Stimulated activated naive B cell treated with anti-CD40 and anti-IgM and Interleukin-4, amounts not matched to agents 10 μg/mL and 1 μg/mL and 100 μg/mL, for 72 hours (primary cell): ENCODE results near the gene EMP3.
A peak's percentile ranks its signal among the peaks of the same experiment; 100 is the strongest.
"Not testable (repeated sequence)": the region's sequence is repeated elsewhere in the genome, so short reads cannot be mapped to it uniquely, and the experiment has no call there.

Experiments
- ATAC-seq, 2 donors: fragments of 150-1000 bp; cut with Tn5 transposase; replicated peaks; 2 replicates each; pipeline ENCODE4 v1.10.0; 2021; ENCODE audit warnings: moderate library complexity in 1 of 2
- DNase-seq: peaks from one replicate; pipeline ENCODE4 v3.0.0; 2021
- H3K27ac Mint-ChIP-seq: one replicate; pipeline ENCODE4 v1.8.0; 2022; ENCODE audit warnings: mild to moderate bottlenecking, mixed read lengths
- H3K27me3 Mint-ChIP-seq, 2 donors: one replicate each; pipeline ENCODE4 v1.8.0; 2022; ENCODE audit warnings: mixed read lengths in 2 of 2
- H3K36me3 Mint-ChIP-seq, 2 donors: one replicate each; pipeline ENCODE4 v1.8.0; 2022; ENCODE audit warnings: mixed read lengths in 2 of 2, mild to moderate bottlenecking in 1 of 2
- H3K4me1 Mint-ChIP-seq, 2 donors: one replicate each; pipeline ENCODE4 v1.8.0; 2022; ENCODE audit warnings: mixed read lengths in 2 of 2, mild to moderate bottlenecking in 1 of 2
- H3K4me3 Mint-ChIP-seq, 2 donors: one replicate each; pipeline ENCODE4 v1.8.0; 2022; ENCODE audit warnings: mild to moderate bottlenecking in 2 of 2, mixed read lengths in 2 of 2, moderate library complexity in 1 of 2
- H3K9me3 Mint-ChIP-seq, 2 donors: one replicate each; pipeline ENCODE4 v1.8.0; 2022; ENCODE audit warnings: mixed read lengths in 2 of 2, mild to moderate bottlenecking in 1 of 2

The EMP3 gene, protein sequence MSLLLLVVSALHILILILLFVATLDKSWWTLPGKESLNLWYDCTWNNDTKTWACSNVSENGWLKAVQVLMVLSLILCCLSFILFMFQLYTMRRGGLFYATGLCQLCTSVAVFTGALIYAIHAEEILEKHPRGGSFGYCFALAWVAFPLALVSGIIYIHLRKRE

DNA sequence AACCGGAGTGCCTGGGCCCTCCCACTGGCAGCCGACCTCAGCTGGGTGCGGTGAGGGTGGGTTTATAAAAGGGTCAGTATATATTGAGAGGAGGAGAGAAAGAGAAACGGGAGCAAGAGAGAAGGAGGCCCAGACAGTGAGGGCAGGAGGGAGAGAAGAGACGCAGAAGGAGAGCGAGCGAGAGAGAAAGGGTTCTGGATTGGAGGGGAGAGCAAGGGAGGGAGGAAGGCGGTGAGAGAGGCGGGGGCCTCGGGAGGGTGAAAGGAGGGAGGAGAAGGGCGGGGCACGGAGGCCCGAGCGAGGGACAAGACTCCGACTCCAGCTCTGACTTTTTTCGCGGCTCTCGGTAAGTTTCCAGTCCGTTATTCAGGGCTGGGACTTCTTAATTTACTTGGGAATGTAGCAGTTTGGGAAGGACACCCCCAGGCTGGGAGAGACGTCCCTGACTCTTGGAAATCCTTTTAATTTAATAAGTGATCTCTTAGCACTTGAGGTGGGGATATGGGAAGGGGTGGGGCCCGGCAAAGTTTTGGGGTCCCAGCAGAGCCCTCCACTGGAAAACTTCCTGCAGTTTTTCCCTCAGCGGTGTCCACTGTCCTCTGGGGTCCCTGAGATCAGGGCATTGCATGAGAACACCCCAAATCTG, at the start of gene EMP3:
EMP3 (plus strand) TSS at position 288 of the 646 bp plus-strand sequence. CDS start 1,293 bp downstream, outside the sequence.
- ATAC-seq: peak; percentile 28 to 30
- DNase-seq: peak; percentile 71
- H3K27me3 Mint-ChIP-seq: no peaks in the 10 kb centered on the region
- peak within 1 kb of the TSS; percentile 96 for H3K27ac Mint-ChIP-seq
- H3K36me3 Mint-ChIP-seq: peaks cover 27 to 46% of the 10 kb centered on the region in 2 donors
- no peaks in the 10 kb centered on the region for H3K9me3 Mint-ChIP-seq
- H3K4me1 Mint-ChIP-seq: peaks cover 53 to 84% of the 10 kb centered on the region in 2 donors
- H3K4me3 Mint-ChIP-seq: peak within 1 kb of the TSS; percentile 91 to 92

- no peak for ATAC-seq
- H3K27me3 Mint-ChIP-seq: no peaks in the 10 kb centered on the region
- H3K4me3 Mint-ChIP-seq: no peak overlapping the region
- H3K9me3 Mint-ChIP-seq: no peaks in the 10 kb centered on the region
- H3K27ac Mint-ChIP-seq: no peak overlapping the region
- H3K36me3 Mint-ChIP-seq: peaks cover 9% of the 10 kb centered on the region in 2 donors
- H3K4me1 Mint-ChIP-seq: peaks cover 0 to 5% of the 10 kb centered on the region in 2 donors
- DNase-seq: no peak
These were observed 45.6 kb upstream of the EMP3 start for GRCh38 chr19:48279747-48280146.

DNA sequence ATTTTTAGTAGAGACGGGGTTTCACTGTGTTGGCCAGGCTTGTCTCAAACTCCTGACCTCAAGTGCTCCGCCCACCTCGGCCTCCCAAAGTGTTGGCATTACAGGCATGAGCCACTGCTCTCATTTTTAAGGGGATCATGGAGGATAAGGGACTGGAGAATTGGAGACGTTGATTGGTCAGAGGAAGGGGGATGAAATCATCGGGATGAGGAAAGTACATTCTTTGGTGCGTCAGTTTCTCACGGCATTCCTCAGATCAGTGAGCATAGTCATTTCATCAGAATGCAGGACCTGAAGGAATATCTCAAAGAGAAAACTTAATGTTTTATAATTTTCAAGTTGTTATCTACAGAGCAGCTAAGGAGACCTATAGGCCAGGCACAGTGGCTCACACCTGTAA, 41.4 kb upstream of the EMP3 start:
- ATAC-seq (no peak), DNase-seq (no peak)
- peaks cover 24 to 27% of the 10 kb centered on the region in 2 donors for H3K36me3 Mint-ChIP-seq
- no peak overlapping the region for H3K27ac Mint-ChIP-seq
- H3K4me1 Mint-ChIP-seq: peaks cover 0 to 4% of the 10 kb centered on the region in 2 donors
- H3K4me3 Mint-ChIP-seq: no peak overlapping the region
- peaks cover 0 to 4% of the 10 kb centered on the region in 2 donors for H3K9me3 Mint-ChIP-seq
- no peaks in the 10 kb centered on the region for H3K27me3 Mint-ChIP-seq

DNA sequence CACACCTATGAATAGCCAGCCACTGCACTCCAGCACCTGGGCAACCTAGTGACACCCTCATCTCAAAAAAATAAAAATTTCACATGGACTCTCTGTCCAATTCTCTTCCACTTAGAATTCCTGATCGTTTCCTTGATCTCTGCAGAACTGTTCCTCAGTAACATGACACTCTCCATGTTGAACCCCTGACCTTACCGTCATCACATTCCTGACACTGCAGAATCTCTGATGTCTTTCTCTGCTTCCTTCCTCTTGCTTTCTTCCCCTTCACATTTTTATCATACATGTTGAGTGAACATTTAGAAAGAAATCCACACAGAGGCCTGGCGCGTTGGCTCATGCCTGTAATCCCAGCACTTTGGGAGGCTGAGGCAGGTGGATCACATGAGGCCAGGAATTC, 40.5 kb upstream of the EMP3 start:
- Mint-ChIP-seq H3K9me3 (peaks cover 0 to 4% of the 10 kb centered on the region in 2 donors), H3K27ac (no peak overlapping the region), H3K36me3 (peaks cover 24 to 27% of the 10 kb centered on the region in 2 donors), H3K4me1 (no peaks in the 10 kb centered on the region), H3K27me3 (no peaks in the 10 kb centered on the region), H3K4me3 (no peak overlapping the region)
- ATAC-seq (no peak), DNase-seq (no peak)

GRCh38 chr19:48287748-48288147, 37.6 kb upstream of the EMP3 start:
- ATAC-seq (no peak), DNase-seq (no peak)
- Mint-ChIP-seq H3K9me3 (peaks cover 0 to 4% of the 10 kb centered on the region in 2 donors), H3K27me3 (peaks cover 0 to 2% of the 10 kb centered on the region in 2 donors), H3K4me1 (peaks cover 7 to 10% of the 10 kb centered on the region in 2 donors), H3K4me3 (no peak overlapping the region), H3K27ac (no peak overlapping the region), H3K36me3 (peaks cover 23 to 27% of the 10 kb centered on the region in 2 donors)

- ATAC-seq (no peak), DNase-seq (no peak)
- Mint-ChIP-seq H3K27ac (no peak overlapping the region), H3K4me3 (peak overlapping the region in 1 of 2 donors; percentile 32), H3K9me3 (peaks cover 0 to 4% of the 10 kb centered on the region in 2 donors), H3K27me3 (peaks cover under 1 to 6% of the 10 kb centered on the region in 2 donors), H3K36me3 (peaks cover 12 to 13% of the 10 kb centered on the region in 2 donors), H3K4me1 (peaks cover 7 to 10% of the 10 kb centered on the region in 2 donors)
These were observed 35.0 kb upstream of the EMP3 start for GRCh38 chr19:48290401-48290770.

GRCh38 chr19:48290771-48291488, 34.4 kb upstream of the EMP3 start:
- H3K4me1 Mint-ChIP-seq: peaks cover 7 to 10% of the 10 kb centered on the region in 2 donors
- ATAC-seq: peak; percentile 77 to 84
- peak overlapping the region; percentile 73 for H3K27ac Mint-ChIP-seq
- peak; percentile 20 for DNase-seq
- H3K4me3 Mint-ChIP-seq: peak overlapping the region; percentile 80 to 84
- peaks cover 5 to 11% of the 10 kb centered on the region in 2 donors for H3K27me3 Mint-ChIP-seq
- peaks cover 0 to 4% of the 10 kb centered on the region in 2 donors for H3K9me3 Mint-ChIP-seq
- H3K36me3 Mint-ChIP-seq: peaks cover 8 to 10% of the 10 kb centered on the region in 2 donors

DNA sequence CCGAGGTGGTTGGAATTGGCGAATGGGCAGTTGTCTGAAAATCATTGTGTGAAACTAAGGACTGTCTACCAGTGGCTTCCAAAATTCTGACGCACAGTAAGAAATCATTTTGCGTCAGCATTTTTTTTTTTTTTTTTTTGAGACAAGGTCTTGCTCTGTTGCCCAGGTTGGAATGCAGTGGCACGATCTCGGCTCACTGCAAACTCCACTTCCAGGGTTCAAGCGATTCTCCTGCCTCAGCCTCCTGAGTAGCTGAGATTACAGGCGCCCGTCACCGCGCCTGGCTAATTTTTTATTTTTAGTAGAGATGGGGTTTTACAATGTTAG, 33.9 kb upstream of the EMP3 start:
- H3K27ac Mint-ChIP-seq, H3K9me3 Mint-ChIP-seq, ATAC-seq, H3K4me1 Mint-ChIP-seq, DNase-seq, H3K36me3 Mint-ChIP-seq: not testable (repeated sequence)
- Mint-ChIP-seq H3K27me3 (peaks cover 7 to 11% of the 10 kb centered on the region in 2 donors), H3K4me3 (peak overlapping the region; percentile 80 to 84)

GRCh38 chr19:48292798-48293197, 32.6 kb upstream of the EMP3 start:
- Mint-ChIP-seq H3K36me3 (no peaks in the 10 kb centered on the region), H3K4me3 (no peak overlapping the region), H3K4me1 (peaks cover 7 to 10% of the 10 kb centered on the region in 2 donors), H3K9me3 (no peaks in the 10 kb centered on the region), H3K27ac (no peak overlapping the region), H3K27me3 (peaks cover 10 to 14% of the 10 kb centered on the region in 2 donors)
- no peak for DNase-seq
- ATAC-seq: no peak

DNA sequence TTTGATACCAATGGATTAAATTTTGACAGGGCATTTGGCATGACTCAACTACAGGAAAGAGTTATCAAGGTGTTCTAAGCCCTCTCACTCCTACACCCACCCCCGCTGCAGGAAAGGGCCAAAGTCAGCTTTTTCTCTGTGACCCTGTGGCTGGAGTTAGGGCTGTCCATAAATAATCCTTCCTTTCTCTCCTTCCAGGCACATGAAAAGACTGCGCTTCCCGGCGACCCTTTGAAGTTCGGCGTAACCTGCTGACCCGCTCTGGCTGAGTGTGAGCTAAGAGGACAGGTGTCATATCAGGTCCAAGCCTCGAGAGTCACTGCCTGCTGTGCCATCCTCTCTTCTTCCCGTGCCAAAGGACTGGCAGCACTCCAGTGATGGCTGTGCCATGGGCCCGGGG, 29.9 kb upstream of the EMP3 start:
- no peak overlapping the region for H3K4me3 Mint-ChIP-seq
- peaks cover 7 to 10% of the 10 kb centered on the region in 2 donors for H3K4me1 Mint-ChIP-seq
- H3K9me3 Mint-ChIP-seq: no peaks in the 10 kb centered on the region
- H3K27me3 Mint-ChIP-seq: peaks cover 10 to 21% of the 10 kb centered on the region in 2 donors
- H3K36me3 Mint-ChIP-seq: no peaks in the 10 kb centered on the region
- H3K27ac Mint-ChIP-seq: no peak overlapping the region
- ATAC-seq: no peak
- no peak for DNase-seq

- Mint-ChIP-seq H3K4me1 (no peaks in the 10 kb centered on the region), H3K27me3 (peaks cover 10 to 24% of the 10 kb centered on the region in 2 donors), H3K27ac (no peak overlapping the region), H3K4me3 (no peak overlapping the region), H3K9me3 (no peaks in the 10 kb centered on the region), H3K36me3 (no peaks in the 10 kb centered on the region)
- no peak for DNase-seq
- no peak for ATAC-seq
These were observed 28.2 kb upstream of the EMP3 start for GRCh38 chr19:48296963-48297734.

- no peak for ATAC-seq
- DNase-seq: no peak
- no peaks in the 10 kb centered on the region for H3K9me3 Mint-ChIP-seq
These were observed 27.4 kb upstream of the EMP3 start for GRCh38 chr19:48297975-48298374.

GRCh38 chr19:48301886-48302599, 23.3 kb upstream of the EMP3 start:
- no peaks in the 10 kb centered on the region for H3K36me3 Mint-ChIP-seq
- H3K27me3 Mint-ChIP-seq: peaks cover 0 to 13% of the 10 kb centered on the region in 2 donors
- H3K27ac Mint-ChIP-seq: no peak overlapping the region
- H3K4me1 Mint-ChIP-seq: no peaks in the 10 kb centered on the region
- no peak for DNase-seq
- no peak for ATAC-seq
- H3K4me3 Mint-ChIP-seq: no peak overlapping the region
- H3K9me3 Mint-ChIP-seq: no peaks in the 10 kb centered on the region

More at GRCh38 chr19:48297975-48298374, 27.4 kb upstream of the EMP3 start:
- Mint-ChIP-seq H3K4me3 (no peak overlapping the region), H3K4me1 (no peaks in the 10 kb centered on the region), H3K27ac (no peak overlapping the region), H3K27me3 (peaks cover 10 to 20% of the 10 kb centered on the region in 2 donors), H3K36me3 (no peaks in the 10 kb centered on the region)

DNA sequence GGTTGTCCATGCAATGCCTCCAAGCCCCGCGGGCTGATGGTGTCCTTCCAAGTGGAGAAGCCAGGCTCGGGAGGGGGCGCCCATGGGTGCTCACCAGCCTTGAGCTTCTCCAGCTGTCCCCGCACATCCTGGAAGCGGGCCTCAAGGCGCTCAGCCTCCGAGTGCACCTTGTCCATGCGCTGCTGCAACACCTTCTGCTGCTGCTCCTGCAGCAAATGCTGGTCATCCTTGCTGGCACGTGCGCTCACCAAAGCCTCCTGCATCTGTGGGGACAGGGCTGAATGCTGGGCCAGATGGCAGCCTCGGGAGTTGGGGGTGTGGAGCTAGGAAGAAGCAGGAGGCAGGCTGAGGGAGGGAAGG, 22.8 kb upstream of the EMP3 start:
- DNase-seq: no peak
- H3K27me3 Mint-ChIP-seq: peaks cover 0 to 12% of the 10 kb centered on the region in 2 donors
- no peak overlapping the region for H3K4me3 Mint-ChIP-seq
- no peak overlapping the region for H3K27ac Mint-ChIP-seq
- no peak for ATAC-seq
- H3K4me1 Mint-ChIP-seq: no peaks in the 10 kb centered on the region
- H3K36me3 Mint-ChIP-seq: no peaks in the 10 kb centered on the region
- no peaks in the 10 kb centered on the region for H3K9me3 Mint-ChIP-seq
